ENCODE measurements around the gene CCDC86.

GRCh38 chr11:60814112-60814511 is 27.8 kb upstream of the CCDC86 start:
- TF ChIP-seq, protein P1, sequence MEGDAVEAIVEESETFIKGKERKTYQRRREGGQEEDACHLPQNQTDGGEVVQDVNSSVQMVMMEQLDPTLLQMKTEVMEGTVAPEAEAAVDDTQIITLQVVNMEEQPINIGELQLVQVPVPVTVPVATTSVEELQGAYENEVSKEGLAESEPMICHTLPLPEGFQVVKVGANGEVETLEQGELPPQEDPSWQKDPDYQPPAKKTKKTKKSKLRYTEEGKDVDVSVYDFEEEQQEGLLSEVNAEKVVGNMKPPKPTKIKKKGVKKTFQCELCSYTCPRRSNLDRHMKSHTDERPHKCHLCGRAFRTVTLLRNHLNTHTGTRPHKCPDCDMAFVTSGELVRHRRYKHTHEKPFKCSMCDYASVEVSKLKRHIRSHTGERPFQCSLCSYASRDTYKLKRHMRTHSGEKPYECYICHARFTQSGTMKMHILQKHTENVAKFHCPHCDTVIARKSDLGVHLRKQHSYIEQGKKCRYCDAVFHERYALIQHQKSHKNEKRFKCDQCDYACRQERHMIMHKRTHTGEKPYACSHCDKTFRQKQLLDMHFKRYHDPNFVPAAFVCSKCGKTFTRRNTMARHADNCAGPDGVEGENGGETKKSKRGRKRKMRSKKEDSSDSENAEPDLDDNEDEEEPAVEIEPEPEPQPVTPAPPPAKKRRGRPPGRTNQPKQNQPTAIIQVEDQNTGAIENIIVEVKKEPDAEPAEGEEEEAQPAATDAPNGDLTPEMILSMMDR (IDR thresholded peaks at IDR 0.05), result no peak
- TF ChIP-seq POLR2A (IDR thresholded peaks at IDR 0.05), result no peak
